Left ventricle myocardium inferior (tissue), 1 donor: ENCODE measurements around the gene SAP25. TPM values are rescaled to one million over a fixed set of nuclear protein-coding genes. Genes with fewer than 3 reads are reported as not detected.

Experiments
- DNase-seq: peaks from one replicate; pipeline ENCODE4 v3.0.0-alpha.2; 2020
- H3K27ac ChIP-seq: fragments of 200-600 bp; replicated peaks from 2 replicates; pipeline ENCODE4 v1.8.0; 2021
- H3K27me3 ChIP-seq: fragments of 200-600 bp; 2 replicates; pipeline ENCODE4 v1.8.0; 2021; ENCODE audit warnings: low read depth
- H3K36me3 ChIP-seq: fragments of 200-600 bp; 2 replicates; pipeline ENCODE4 v1.8.0; 2021
- H3K4me1 ChIP-seq: fragments of 200-600 bp; 2 replicates; pipeline ENCODE4 v1.8.0; 2021
- H3K4me3 ChIP-seq: fragments of 200-600 bp; 2 replicates; pipeline ENCODE4 v1.8.0; 2021; ENCODE audit warnings: mild to moderate bottlenecking, moderate library complexity
- H3K9me3 ChIP-seq: fragments of 200-600 bp; replicated peaks from 2 replicates; pipeline ENCODE4 v1.8.0; 2021
- intact Hi-C: fragments of 100-400 bp; cut with micrococcal nuclease; formaldehyde crosslinking; loops from one replicate; pipeline ENCODE4 v1.11.0; 2022
- total RNA-seq: library from RNA; stranded (reverse); fragmentation: NEBNext Ultra II Directional; extraction: Animal tissue kit (Norgen Biotek cat#: 25700); gene quantifications from one replicate; pipeline ENCODE4 v1.2.1, GENCODE V29; 2021
- TF ChIP-seq, protein P1 (sequence below): fragments of 200-600 bp; IDR thresholded peaks from 2 replicates; pipeline ENCODE4 v1.8.0; 2021; ENCODE audit warnings: antibody characterized with exemption, mild to moderate bottlenecking, borderline replicate concordance
- donor health status: DM: no; HTN: yes; CAD: no; lungs with severe emphysema.

The SAP25 gene
- total RNA-seq, 1 donor from 2014 or later, result 1.1 TPM

GRCh38 chr7:100563100-100563564, 10.6 kb downstream of the SAP25 start:
- TF ChIP-seq, protein P1, sequence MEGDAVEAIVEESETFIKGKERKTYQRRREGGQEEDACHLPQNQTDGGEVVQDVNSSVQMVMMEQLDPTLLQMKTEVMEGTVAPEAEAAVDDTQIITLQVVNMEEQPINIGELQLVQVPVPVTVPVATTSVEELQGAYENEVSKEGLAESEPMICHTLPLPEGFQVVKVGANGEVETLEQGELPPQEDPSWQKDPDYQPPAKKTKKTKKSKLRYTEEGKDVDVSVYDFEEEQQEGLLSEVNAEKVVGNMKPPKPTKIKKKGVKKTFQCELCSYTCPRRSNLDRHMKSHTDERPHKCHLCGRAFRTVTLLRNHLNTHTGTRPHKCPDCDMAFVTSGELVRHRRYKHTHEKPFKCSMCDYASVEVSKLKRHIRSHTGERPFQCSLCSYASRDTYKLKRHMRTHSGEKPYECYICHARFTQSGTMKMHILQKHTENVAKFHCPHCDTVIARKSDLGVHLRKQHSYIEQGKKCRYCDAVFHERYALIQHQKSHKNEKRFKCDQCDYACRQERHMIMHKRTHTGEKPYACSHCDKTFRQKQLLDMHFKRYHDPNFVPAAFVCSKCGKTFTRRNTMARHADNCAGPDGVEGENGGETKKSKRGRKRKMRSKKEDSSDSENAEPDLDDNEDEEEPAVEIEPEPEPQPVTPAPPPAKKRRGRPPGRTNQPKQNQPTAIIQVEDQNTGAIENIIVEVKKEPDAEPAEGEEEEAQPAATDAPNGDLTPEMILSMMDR, result no peak
- Histone ChIP-seq H3K4me3 (no peak overlapping the region), H3K36me3 (peaks cover 9% of the 10 kb centered on the region), H3K27me3 (no peaks in the 10 kb centered on the region), H3K9me3 (no peaks in the 10 kb centered on the region), H3K4me1 (no peaks in the 10 kb centered on the region), H3K27ac (no peak overlapping the region)
- no peak for DNase-seq
- intact Hi-C loops, result no loop called here

- H3K27ac ChIP-seq, result no peak overlapping the region
- no peaks in the 10 kb centered on the region for H3K27me3 ChIP-seq
- intact Hi-C loops, result no loop called here
- no peaks in the 10 kb centered on the region for H3K9me3 ChIP-seq
- no peak overlapping the region for H3K4me3 ChIP-seq
- TF ChIP-seq, protein P1, result no peak
- DNase-seq, result no peak
- no peaks in the 10 kb centered on the region for H3K4me1 ChIP-seq
- H3K36me3 ChIP-seq, result peaks cover 9% of the 10 kb centered on the region
These were observed 11.3 kb downstream of the SAP25 start for GRCh38 chr7:100562195-100563099.

DNA sequence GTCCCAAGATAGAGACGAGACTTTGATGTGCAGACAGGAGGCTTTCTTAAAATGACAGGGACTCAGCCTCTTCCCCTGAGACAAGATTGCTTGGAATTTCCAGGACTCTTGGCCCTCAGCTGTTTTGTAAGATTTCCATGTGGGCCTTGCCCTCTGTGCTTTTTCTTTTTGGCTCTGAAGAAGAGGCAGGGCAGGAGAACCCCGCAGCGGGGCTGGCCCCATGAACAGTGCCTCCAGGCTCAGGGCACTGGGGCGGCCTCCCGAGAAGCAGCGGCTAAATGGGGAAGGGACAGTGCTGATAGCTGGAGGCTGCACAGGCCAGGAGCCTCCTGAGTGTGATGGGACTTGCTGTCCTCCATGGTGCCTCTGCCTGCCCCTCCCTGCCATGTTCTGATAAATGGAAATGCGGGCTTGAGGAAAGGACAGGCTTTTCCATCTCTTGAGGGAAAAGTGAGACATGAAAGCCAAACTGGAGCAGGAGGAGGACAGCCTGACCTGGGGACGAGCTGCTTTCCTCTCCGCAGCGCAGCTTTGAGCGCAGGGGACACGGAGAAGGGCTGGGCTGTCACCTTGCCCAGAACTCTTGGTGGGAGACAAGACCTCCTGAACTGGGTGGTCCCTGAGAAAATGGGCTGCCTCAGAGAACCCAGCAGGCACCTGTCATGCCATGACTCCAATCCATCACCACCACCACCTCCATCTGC, 12.1 kb downstream of the SAP25 start:
- Histone ChIP-seq H3K27ac (no peak overlapping the region), H3K36me3 (peaks cover 14% of the 10 kb centered on the region), H3K9me3 (no peaks in the 10 kb centered on the region), H3K4me3 (no peak overlapping the region), H3K27me3 (no peaks in the 10 kb centered on the region), H3K4me1 (no peaks in the 10 kb centered on the region)
- TF ChIP-seq, protein P1, result no peak
- intact Hi-C loops, result no loop called here
- no peak for DNase-seq

DNA sequence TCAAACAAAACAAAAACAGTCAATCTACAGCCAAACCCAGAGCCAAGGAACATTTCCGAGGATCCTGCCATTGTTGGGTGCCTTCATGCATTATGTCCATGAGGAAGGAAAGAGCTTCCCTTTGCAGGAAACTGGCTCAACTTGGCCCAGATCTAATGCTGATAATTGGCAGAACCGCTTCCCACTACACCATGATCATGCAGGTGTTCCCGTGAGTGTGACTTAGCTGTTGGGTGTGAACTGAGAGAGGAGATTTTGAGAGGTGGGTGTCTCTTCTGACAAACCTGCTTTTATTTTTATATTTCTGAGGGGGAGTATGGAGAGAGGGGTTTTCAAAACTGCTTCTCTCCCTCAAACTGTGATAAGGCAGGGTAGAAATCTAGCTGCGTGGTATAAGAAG, 14.6 kb downstream of the SAP25 start:
- Histone ChIP-seq H3K9me3 (no peaks in the 10 kb centered on the region), H3K4me1 (no peaks in the 10 kb centered on the region), H3K4me3 (no peak overlapping the region), H3K36me3 (peaks cover 37% of the 10 kb centered on the region), H3K27me3 (no peaks in the 10 kb centered on the region), H3K27ac (no peak overlapping the region)
- TF ChIP-seq, protein P1, result no peak
- no peak for DNase-seq
- intact Hi-C loops, result no loop called here

GRCh38 chr7:100556541-100556940, 17.2 kb downstream of the SAP25 start:
- H3K9me3 ChIP-seq, result no peaks in the 10 kb centered on the region
- H3K27me3 ChIP-seq, result no peaks in the 10 kb centered on the region
- H3K4me1 ChIP-seq, result no peaks in the 10 kb centered on the region
- TF ChIP-seq, protein P1, result no peak
- H3K36me3 ChIP-seq, result peaks cover 54% of the 10 kb centered on the region
- no peak overlapping the region for H3K4me3 ChIP-seq
- no peak for DNase-seq
- intact Hi-C loops, result no loop called here
- H3K27ac ChIP-seq, result no peak overlapping the region
